CD4-positive, alpha-beta T cell treated with Interleukin-6 at 100 ng/mL for 8 hours (primary cell): Measurements from ENCODE around the gene INO80.
"Not testable (repeated sequence)": the region's sequence is repeated elsewhere in the genome, so short reads cannot be mapped to it uniquely, and the experiment has no call there.

Source experiments
- DNase-seq: peaks from one replicate; pipeline ENCODE4 v3.0.0-alpha.2; 2020; ENCODE audit warnings: mixed read lengths, low spot score

The INO80 gene

GRCh38 chr15:41121951-41122350 is 5.9 kb upstream of the INO80 start:
- DNase-seq = no peak

- DNase-seq = no peak
Observed at GRCh38 chr15:41116962-41117252, 827 bp upstream of the INO80 start.

GRCh38 chr15:41115652-41116115 is 396 bp downstream of the INO80 start:
- peak; percentile 56 for DNase-seq

GRCh38 chr15:41115161-41115651 is 874 bp downstream of the INO80 start:
- DNase-seq = no peak

- no peak for DNase-seq
Observed at GRCh38 chr15:41106947-41107346, 9.1 kb downstream of the INO80 start.

GRCh38 chr15:41105348-41106334 is 10.4 kb downstream of the INO80 start:
- no peak for DNase-seq

- no peak for DNase-seq
Observed at GRCh38 chr15:41104234-41104633, 11.8 kb downstream of the INO80 start.

- DNase-seq = no peak
Observed at GRCh38 chr15:41102854-41103253, 13.2 kb downstream of the INO80 start.

- no peak for DNase-seq
Observed at GRCh38 chr15:41096178-41096577, 19.9 kb downstream of the INO80 start.

GRCh38 chr15:41085029-41085428 is 31.1 kb downstream of the INO80 start:
- DNase-seq = no peak

GRCh38 chr15:41080144-41080543 is 35.9 kb downstream of the INO80 start:
- no peak for DNase-seq

GRCh38 chr15:41079717-41080116 is 36.4 kb downstream of the INO80 start:
- DNase-seq = no peak

- not testable (repeated sequence) for DNase-seq
Observed at GRCh38 chr15:41078879-41079278, 37.2 kb downstream of the INO80 start.

GRCh38 chr15:41078125-41078524 is 38.0 kb downstream of the INO80 start:
- no peak for DNase-seq

- DNase-seq = no peak
Observed at GRCh38 chr15:41073028-41073427, 43.1 kb downstream of the INO80 start.

- DNase-seq = no peak
Observed at GRCh38 chr15:41072013-41072412, 44.1 kb downstream of the INO80 start.

- DNase-seq = no peak
Observed at GRCh38 chr15:41066516-41066915, 49.6 kb downstream of the INO80 start.

GRCh38 chr15:41061667-41062066 is 54.4 kb downstream of the INO80 start:
- no peak for DNase-seq

GRCh38 chr15:41060505-41060904 is 55.6 kb downstream of the INO80 start:
- DNase-seq = no peak

- no peak for DNase-seq
Observed at GRCh38 chr15:41056810-41057209, 59.3 kb downstream of the INO80 start.

- DNase-seq = no peak
Observed at GRCh38 chr15:41055706-41056105, 60.4 kb downstream of the INO80 start.

GRCh38 chr15:41051139-41051538 is 64.9 kb downstream of the INO80 start:
- DNase-seq = no peak

GRCh38 chr15:41048852-41049251 is 67.2 kb downstream of the INO80 start:
- no peak for DNase-seq

GRCh38 chr15:41048397-41048796 is 67.7 kb downstream of the INO80 start:
- no peak for DNase-seq
